Caco-2 (cell line): ENCODE measurements around the gene TBX6. TPM values are rescaled to one million over a fixed set of nuclear protein-coding genes. Genes with fewer than 3 reads are reported as not detected.

ENCODE experiments used
- BruUV-seq: library from RNA; stranded (reverse); fragments of 400-500 nt; replicated peaks from 2 replicates; lab custom pipeline; 2021; lab: Mats Ljungman, UMichigan
- CTCF ChIA-PET: fragments of 300-600 bp; sonication (Branson Sonifier 250); formaldehyde crosslinking; loops from one replicate; lab custom pipeline; 2022; ENCODE audit warnings: antibody characterized with exemption; lab: Charles Lee
- POLR2A ChIA-PET: fragments of 300-600 bp; sonication (Branson Sonifier 250); formaldehyde crosslinking; loops from one replicate; lab custom pipeline; 2022; ENCODE audit warnings: antibody characterized with exemption; lab: Charles Lee
- DNase-seq, 2 experiments: peaks; one replicate each; pipeline versions ENCODE4 v3.0.0 to v3.0.0-alpha.2; 2020 to 2022
- H3K27me3 ChIP-seq: replicated peaks from 2 replicates; pipeline ENCODE4 v1.6.0; 2011; ENCODE audit warnings: low read length; ENCODE audit not compliant: control insufficient read depth, insufficient read depth
- H3K36me3 ChIP-seq: 2 replicates; pipeline ENCODE4 v1.5.1; 2011; ENCODE audit warnings: low read length; ENCODE audit not compliant: control insufficient read depth, insufficient read depth
- H3K4me1 ChIP-seq: fragments of 250-450 bp; sonication (Bioruptor Pico); 2 replicates; pipeline ENCODE4 v1.5.1; 2020; ENCODE audit warnings: mild to moderate bottlenecking
- H3K4me3 ChIP-seq: 2 replicates; pipeline ENCODE4 v1.5.1; 2011; ENCODE audit warnings: low read depth, mild to moderate bottlenecking, control low read depth, low read length
- H3K9me3 ChIP-seq: fragments of 250-450 bp; sonication (Bioruptor Pico); 2 replicates; pipeline ENCODE4 v1.5.1; 2020; ENCODE audit warnings: mild to moderate bottlenecking, moderate library complexity
- H3K27ac Mint-ChIP-seq: one replicate; pipeline ENCODE4 v1.8.0; 2022; ENCODE audit warnings: mixed read lengths; ENCODE audit not compliant: unreplicated experiment
- H3K27me3 Mint-ChIP-seq: one replicate; pipeline ENCODE4 v1.8.0; 2022; ENCODE audit warnings: mixed read lengths; ENCODE audit not compliant: insufficient read depth, unreplicated experiment
- H3K36me3 Mint-ChIP-seq: one replicate; pipeline ENCODE4 v1.8.0; 2022; ENCODE audit warnings: mild to moderate bottlenecking, mixed read lengths; ENCODE audit not compliant: insufficient read depth, unreplicated experiment
- H3K4me1 Mint-ChIP-seq: one replicate; pipeline ENCODE4 v1.8.0; 2022; ENCODE audit warnings: low read depth, mixed read lengths; ENCODE audit not compliant: unreplicated experiment
- H3K4me3 Mint-ChIP-seq: one replicate; pipeline ENCODE4 v1.8.0; 2022; ENCODE audit warnings: mild to moderate bottlenecking, moderate library complexity, mixed read lengths; ENCODE audit not compliant: unreplicated experiment
- H3K9me3 Mint-ChIP-seq: one replicate; pipeline ENCODE4 v1.8.0; 2022; ENCODE audit warnings: mixed read lengths; ENCODE audit not compliant: unreplicated experiment
- intact Hi-C: fragments of 100-400 bp; cut with micrococcal nuclease; formaldehyde crosslinking; loops from one replicate; pipeline ENCODE4 v1.10.0; 2022; ENCODE audit not compliant: unreplicated experiment
- total RNA-seq: library from RNA; stranded (reverse); gene quantifications from 2 replicates; pipeline ENCODE4 v1.2.3, GENCODE V29; 2022
- TF ChIP-seq, protein P1 (sequence below), 2 experiments: fragments of 200-600 bp in 1 of 2; IDR thresholded peaks; 1 replicate in 1 of 2; 2 replicates in 1 of 2; pipeline versions ENCODE4 v1.5.1 to v1.8.0; 2011 to 2022; ENCODE audit warnings: antibody characterized with exemption in 1 of 2, control low read depth in 1 of 2, inconsistent platforms in 1 of 2, low read depth in 1 of 2, low read length in 1 of 2, mild to moderate bottlenecking in 1 of 2, moderate library complexity in 1 of 2; ENCODE audit not compliant: insufficient read depth in 1 of 2, severe bottlenecking in 1 of 2, unreplicated experiment in 1 of 2

Gene TBX6
- total RNA-seq, 1 experiment from 2014 or later, result 1.1 TPM

GRCh38 chr16:30084816-30085159 lies 6.9 kb downstream of the TBX6 start:
- no peaks in the 10 kb centered on the region for H3K9me3 ChIP-seq

GRCh38 chr16:30084096-30084815 lies 7.5 kb downstream of the TBX6 start:
- Mint-ChIP-seq H3K4me3 (no peak overlapping the region), H3K27ac (no peak overlapping the region), H3K9me3 (no peaks in the 10 kb centered on the region), H3K4me1 (no peaks in the 10 kb centered on the region), H3K27me3 (no peaks in the 10 kb centered on the region), H3K36me3 (peaks cover 68% of the 10 kb centered on the region)
- ChIA-PET CTCF (no interaction called here), POLR2A (no interaction called here)
- H3K4me1 ChIP-seq, result no peaks in the 10 kb centered on the region
- no peaks in the 10 kb centered on the region for H3K9me3 ChIP-seq
- TF ChIP-seq, protein P1, sequence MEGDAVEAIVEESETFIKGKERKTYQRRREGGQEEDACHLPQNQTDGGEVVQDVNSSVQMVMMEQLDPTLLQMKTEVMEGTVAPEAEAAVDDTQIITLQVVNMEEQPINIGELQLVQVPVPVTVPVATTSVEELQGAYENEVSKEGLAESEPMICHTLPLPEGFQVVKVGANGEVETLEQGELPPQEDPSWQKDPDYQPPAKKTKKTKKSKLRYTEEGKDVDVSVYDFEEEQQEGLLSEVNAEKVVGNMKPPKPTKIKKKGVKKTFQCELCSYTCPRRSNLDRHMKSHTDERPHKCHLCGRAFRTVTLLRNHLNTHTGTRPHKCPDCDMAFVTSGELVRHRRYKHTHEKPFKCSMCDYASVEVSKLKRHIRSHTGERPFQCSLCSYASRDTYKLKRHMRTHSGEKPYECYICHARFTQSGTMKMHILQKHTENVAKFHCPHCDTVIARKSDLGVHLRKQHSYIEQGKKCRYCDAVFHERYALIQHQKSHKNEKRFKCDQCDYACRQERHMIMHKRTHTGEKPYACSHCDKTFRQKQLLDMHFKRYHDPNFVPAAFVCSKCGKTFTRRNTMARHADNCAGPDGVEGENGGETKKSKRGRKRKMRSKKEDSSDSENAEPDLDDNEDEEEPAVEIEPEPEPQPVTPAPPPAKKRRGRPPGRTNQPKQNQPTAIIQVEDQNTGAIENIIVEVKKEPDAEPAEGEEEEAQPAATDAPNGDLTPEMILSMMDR (IDR thresholded peaks at IDR 0.05; ENCODE audit: insufficient read depth in 1 of 2, low read depth in 1 of 2, low read length in 1 of 2, severe bottlenecking in 1 of 2, unreplicated experiment in 1 of 2), result no peak
- no peak for DNase-seq
- H3K27me3 ChIP-seq, result no peaks in the 10 kb centered on the region
- H3K36me3 ChIP-seq, result peaks cover 3% of the 10 kb centered on the region
- no TSS peak for BruUV-seq
- H3K4me3 ChIP-seq, result no peak overlapping the region
- intact Hi-C loops, result no loop called here

More at GRCh38 chr16:30084816-30085159, 6.9 kb downstream of the TBX6 start:
- DNase-seq, result no peak
- POLR2A ChIA-PET, result no interaction called here
- no peak overlapping the region for H3K27ac Mint-ChIP-seq
- CTCF ChIA-PET, result no interaction called here
- no peaks in the 10 kb centered on the region for H3K4me1 ChIP-seq
- H3K4me3 ChIP-seq, result no peak overlapping the region
- H3K36me3 ChIP-seq, result peaks cover 1% of the 10 kb centered on the region
- H3K4me1 Mint-ChIP-seq, result no peaks in the 10 kb centered on the region
- TF ChIP-seq, protein P1 (IDR thresholded peaks at IDR 0.05; ENCODE audit: insufficient read depth in 1 of 2, low read depth in 1 of 2, low read length in 1 of 2, severe bottlenecking in 1 of 2, unreplicated experiment in 1 of 2), result no peak
- H3K9me3 Mint-ChIP-seq, result no peaks in the 10 kb centered on the region
- H3K36me3 Mint-ChIP-seq, result peaks cover 62% of the 10 kb centered on the region
- intact Hi-C loops, result no loop called here
- no peaks in the 10 kb centered on the region for H3K27me3 ChIP-seq
- H3K4me3 Mint-ChIP-seq, result no peak overlapping the region
- TSS peak; percentile 22 for BruUV-seq
- H3K27me3 Mint-ChIP-seq, result no peaks in the 10 kb centered on the region

- no TSS peak for BruUV-seq
- H3K4me3 ChIP-seq, result no peak overlapping the region
- no peaks in the 10 kb centered on the region for H3K27me3 Mint-ChIP-seq
- DNase-seq, result no peak
- H3K4me3 Mint-ChIP-seq, result no peak overlapping the region
- H3K4me1 Mint-ChIP-seq, result no peaks in the 10 kb centered on the region
- ChIA-PET CTCF (no interaction called here), POLR2A (no interaction called here)
- H3K9me3 Mint-ChIP-seq, result no peaks in the 10 kb centered on the region
- TF ChIP-seq, protein P1 (IDR thresholded peaks at IDR 0.05; ENCODE audit: insufficient read depth in 1 of 2, low read depth in 1 of 2, low read length in 1 of 2, severe bottlenecking in 1 of 2, unreplicated experiment in 1 of 2), result no peak
- H3K9me3 ChIP-seq, result no peaks in the 10 kb centered on the region
- peaks cover 68% of the 10 kb centered on the region for H3K36me3 Mint-ChIP-seq
- no peak overlapping the region for H3K27ac Mint-ChIP-seq
- no peaks in the 10 kb centered on the region for H3K4me1 ChIP-seq
- intact Hi-C loops, result no loop called here
- H3K27me3 ChIP-seq, result no peaks in the 10 kb centered on the region
- H3K36me3 ChIP-seq, result peaks cover 5% of the 10 kb centered on the region
Measured at GRCh38 chr16:30083216-30084055, 8.3 kb downstream of the TBX6 start.
